ENCODE data around the gene SLC41A1.

Gene SLC41A1

GRCh38 chr1:205767248-205767647 is 45.8 kb downstream of the SLC41A1 start:
- Histone ChIP-seq H3K27ac (no peak overlapping the region), H3K4me2 (ENCODE audit: low read length) (peak overlapping the region; percentile 3), H3K36me3 (ENCODE audit: control insufficient read depth, insufficient read depth, low read length) (no peaks in the 10 kb centered on the region), H3K4me3 (ENCODE audit: low read depth, low read length) (no peak overlapping the region), H3K79me2 (no peaks in the 10 kb centered on the region), H3K27me3 (ENCODE audit: control insufficient read depth, insufficient read depth, low read length) (no peaks in the 10 kb centered on the region), H2AFZ (no peak overlapping the region), H3K9me3 (ENCODE audit: control insufficient read depth, low read length) (no peaks in the 10 kb centered on the region), H3K4me1 (no peaks in the 10 kb centered on the region), H3K9ac (no peak overlapping the region)
- no peak for TF ChIP-seq CTCF (IDR thresholded peaks at IDR 0.05)

- Histone ChIP-seq H3K27ac (no peak overlapping the region), H3K4me3 (ENCODE audit: low read depth, low read length) (no peak overlapping the region), H3K27me3 (ENCODE audit: control insufficient read depth, insufficient read depth, low read length) (no peaks in the 10 kb centered on the region), H3K79me2 (no peaks in the 10 kb centered on the region), H3K4me1 (no peaks in the 10 kb centered on the region), H3K4me2 (ENCODE audit: low read length) (no peak overlapping the region), H3K9me3 (ENCODE audit: control insufficient read depth, low read length) (no peaks in the 10 kb centered on the region), H3K9ac (no peak overlapping the region), H2AFZ (no peak overlapping the region), H3K36me3 (ENCODE audit: control insufficient read depth, insufficient read depth, low read length) (no peaks in the 10 kb centered on the region)
- no peak for TF ChIP-seq CTCF (IDR thresholded peaks at IDR 0.05)
Measured at GRCh38 chr1:205766570-205766969, 46.4 kb downstream of the SLC41A1 start.

GRCh38 chr1:205766038-205766437 is 47.0 kb downstream of the SLC41A1 start:
- Histone ChIP-seq H3K9me3 (ENCODE audit: control insufficient read depth, low read length) (no peaks in the 10 kb centered on the region), H3K9ac (no peak overlapping the region), H3K4me2 (ENCODE audit: low read length) (no peak overlapping the region), H3K79me2 (no peaks in the 10 kb centered on the region), H3K27ac (no peak overlapping the region), H2AFZ (no peak overlapping the region), H3K27me3 (ENCODE audit: control insufficient read depth, insufficient read depth, low read length) (no peaks in the 10 kb centered on the region), H3K36me3 (ENCODE audit: control insufficient read depth, insufficient read depth, low read length) (no peaks in the 10 kb centered on the region), H3K4me3 (ENCODE audit: low read depth, low read length) (no peak overlapping the region), H3K4me1 (no peaks in the 10 kb centered on the region)
- TF ChIP-seq CTCF (IDR thresholded peaks at IDR 0.05): no peak

- no peak overlapping the region for H3K4me2 ChIP-seq (ENCODE audit: low read length)
- H3K9me3 ChIP-seq (ENCODE audit: control insufficient read depth, low read length): no peaks in the 10 kb centered on the region
- H3K9ac ChIP-seq: no peak overlapping the region
- no peaks in the 10 kb centered on the region for H3K27me3 ChIP-seq (ENCODE audit: control insufficient read depth, insufficient read depth, low read length)
- TF ChIP-seq CTCF (IDR thresholded peaks at IDR 0.05): no peak
- no peak overlapping the region for H3K27ac ChIP-seq
- H3K4me1 ChIP-seq: no peaks in the 10 kb centered on the region
- no peaks in the 10 kb centered on the region for H3K79me2 ChIP-seq
- H3K36me3 ChIP-seq (ENCODE audit: control insufficient read depth, insufficient read depth, low read length): no peaks in the 10 kb centered on the region
- no peak overlapping the region for H3K4me3 ChIP-seq (ENCODE audit: low read depth, low read length)
- no peak overlapping the region for H2AFZ ChIP-seq
Measured at GRCh38 chr1:205764578-205764977, 48.4 kb downstream of the SLC41A1 start.

- H3K36me3 ChIP-seq (ENCODE audit: control insufficient read depth, insufficient read depth, low read length): no peaks in the 10 kb centered on the region
Measured at GRCh38 chr1:205763980-205764379, 49.0 kb downstream of the SLC41A1 start.

More at GRCh38 chr1:205763980-205764379, 49.0 kb downstream of the SLC41A1 start:
- Histone ChIP-seq H3K4me1 (no peaks in the 10 kb centered on the region), H3K27ac (no peak overlapping the region), H3K4me2 (ENCODE audit: low read length) (no peak overlapping the region), H3K27me3 (ENCODE audit: control insufficient read depth, insufficient read depth, low read length) (no peaks in the 10 kb centered on the region), H3K79me2 (no peaks in the 10 kb centered on the region), H3K9ac (no peak overlapping the region), H3K9me3 (ENCODE audit: control insufficient read depth, low read length) (no peaks in the 10 kb centered on the region), H3K4me3 (ENCODE audit: low read depth, low read length) (no peak overlapping the region), H2AFZ (no peak overlapping the region)
- TF ChIP-seq CTCF (IDR thresholded peaks at IDR 0.05): no peak
